ENCODE data around the gene LDLRAD4. TPM values are rescaled to one million over a fixed set of nuclear protein-coding genes. Genes with fewer than 3 reads are reported as not detected.

Gene LDLRAD4
- total and polyA plus RNA-seq, 2 donors (not counting 1 experiment from before 2014, with no cell fraction given), result 13.9 to 35.7 TPM

DNA sequence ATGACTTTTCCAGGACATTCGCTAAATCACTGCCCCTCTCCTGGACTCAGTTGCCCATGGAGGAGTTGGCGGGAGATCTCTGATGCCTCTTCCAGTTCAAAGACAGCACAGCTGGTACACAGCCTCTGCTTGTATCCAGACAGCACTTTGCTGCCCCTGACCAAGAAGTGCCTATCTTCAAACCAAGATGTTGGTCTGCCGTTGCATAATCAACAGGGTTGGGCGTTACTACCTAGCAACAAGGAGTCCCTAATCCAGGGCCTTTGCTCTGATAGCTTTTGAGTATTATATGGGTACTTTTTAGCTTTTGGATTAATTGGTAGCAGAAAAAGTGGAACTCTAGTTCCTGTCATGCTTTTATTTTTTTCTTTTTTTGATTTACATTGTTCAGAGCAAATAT lies 341.2 kb downstream of the LDLRAD4 start:
- ATAC-seq (ENCODE audit: low read depth), result no peak
- intact Hi-C loops (cut with micrococcal nuclease), result loop anchor here (10.0 kb wide), 2 partner anchors 425 to 675 kb away; partner anchors contain the start of gene PTPN2
- H3K27me3 ChIP-seq (replicated peaks in 1 of 4; ENCODE audit: control extremely low read depth in 1 of 4, control insufficient read depth in 3 of 4, insufficient read depth in 4 of 4, low read length in 3 of 4), result no peaks in the 10 kb centered on the region
- H3K36me3 ChIP-seq (replicated peaks in 1 of 2; ENCODE audit: control extremely low read depth in 1 of 2, control insufficient read depth in 1 of 2, extremely low read depth in 1 of 2, insufficient read depth in 2 of 2, low read length in 1 of 2), result no peaks in the 10 kb centered on the region
- peaks cover 22% of the 10 kb centered on the region for H3K79me2 ChIP-seq (ENCODE audit: control insufficient read depth, insufficient read depth, low read length)
- H3K27me3 Mint-ChIP-seq, result no peaks in the 10 kb centered on the region
- H3K4me3 ChIP-seq (ENCODE audit: control extremely low read depth in 1 of 5, extremely low read depth in 1 of 5, insufficient read depth in 1 of 5, low read depth in 2 of 5, low read length in 4 of 5), result no peak overlapping the region
- POLR2A ChIA-PET, result interaction anchor here (0.7 kb wide), 1 partner anchor 77 kb away, joined by 3 read pairs; no protein-coding TSS in a partner anchor
- H3K9me3 ChIP-seq (ENCODE audit: control extremely low read depth in 1 of 3, control insufficient read depth in 2 of 3, insufficient read depth in 1 of 3, low read length in 2 of 3), result no peaks in the 10 kb centered on the region
- H4K20me1 ChIP-seq (ENCODE audit: control insufficient read depth, insufficient read depth, low read length, poor library complexity, severe bottlenecking), result no peaks in the 10 kb centered on the region
- no peak overlapping the region for H3K27ac ChIP-seq (ENCODE audit: low read length in 2 of 2)
- no peak overlapping the region for H2AFZ ChIP-seq (ENCODE audit: insufficient read depth, low read depth, low read length, poor library complexity, severe bottlenecking)
- H3K4me1 Mint-ChIP-seq, result peaks cover 45% of the 10 kb centered on the region
- no peak for DNase-seq
- no peak overlapping the region for H3K9ac ChIP-seq (ENCODE audit: low read length)
- no peak overlapping the region for H3K4me3 Mint-ChIP-seq
- CTCF ChIA-PET, result interaction anchor here (1.0 to 9.5 kb wide), 11 partner anchors 8 to 253 kb away, joined by 3 to 344 read pairs (median 12); partner anchors contain the start of genes FAM210A and RNMT
- WGBS (ENCODE audit: insufficient coverage), result 82% methylated on average over 4 of the region's 4 CpGs
- TF ChIP-seq, protein P1, sequence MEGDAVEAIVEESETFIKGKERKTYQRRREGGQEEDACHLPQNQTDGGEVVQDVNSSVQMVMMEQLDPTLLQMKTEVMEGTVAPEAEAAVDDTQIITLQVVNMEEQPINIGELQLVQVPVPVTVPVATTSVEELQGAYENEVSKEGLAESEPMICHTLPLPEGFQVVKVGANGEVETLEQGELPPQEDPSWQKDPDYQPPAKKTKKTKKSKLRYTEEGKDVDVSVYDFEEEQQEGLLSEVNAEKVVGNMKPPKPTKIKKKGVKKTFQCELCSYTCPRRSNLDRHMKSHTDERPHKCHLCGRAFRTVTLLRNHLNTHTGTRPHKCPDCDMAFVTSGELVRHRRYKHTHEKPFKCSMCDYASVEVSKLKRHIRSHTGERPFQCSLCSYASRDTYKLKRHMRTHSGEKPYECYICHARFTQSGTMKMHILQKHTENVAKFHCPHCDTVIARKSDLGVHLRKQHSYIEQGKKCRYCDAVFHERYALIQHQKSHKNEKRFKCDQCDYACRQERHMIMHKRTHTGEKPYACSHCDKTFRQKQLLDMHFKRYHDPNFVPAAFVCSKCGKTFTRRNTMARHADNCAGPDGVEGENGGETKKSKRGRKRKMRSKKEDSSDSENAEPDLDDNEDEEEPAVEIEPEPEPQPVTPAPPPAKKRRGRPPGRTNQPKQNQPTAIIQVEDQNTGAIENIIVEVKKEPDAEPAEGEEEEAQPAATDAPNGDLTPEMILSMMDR (IDR thresholded peaks at IDR 0.05), result no peak
- TF ChIP-seq EZH2 (IDR thresholded peaks at IDR 0.05; ENCODE audit: borderline replicate concordance, insufficient read depth, low read depth, low read length, poor library complexity, severe bottlenecking), result no peak
- H3K4me1 ChIP-seq (ENCODE audit: control insufficient read depth in 2 of 2, insufficient read depth in 2 of 2, low read length in 2 of 2), result peaks cover 35 to 40% of the 10 kb centered on the region in 2 donors
- H3K4me2 ChIP-seq (replicated peaks; ENCODE audit: low read depth, low read length, poor library complexity, severe bottlenecking), result no peak overlapping the region
- H3K9me3 Mint-ChIP-seq (ENCODE audit: insufficient read depth), result no peaks in the 10 kb centered on the region
- no peak overlapping the region for H3K27ac Mint-ChIP-seq

- H3K9ac ChIP-seq (ENCODE audit: low read length), result no peak overlapping the region
- H3K27ac ChIP-seq (ENCODE audit: low read length in 2 of 2), result no peak overlapping the region
- ATAC-seq (ENCODE audit: low read depth) (no peak), DNase-seq (no peak)
- CTCF ChIA-PET, result interaction anchor here (0.9 to 9.5 kb wide), 9 partner anchors 11 to 401 kb away, joined by 3 to 344 read pairs (median 7); no protein-coding TSS in a partner anchor
- peaks cover 28% of the 10 kb centered on the region for H3K79me2 ChIP-seq (ENCODE audit: control insufficient read depth, insufficient read depth, low read length)
- Mint-ChIP-seq H3K27me3 (no peaks in the 10 kb centered on the region), H3K4me3 (no peak overlapping the region), H3K27ac (no peak overlapping the region), H3K9me3 (ENCODE audit: insufficient read depth) (no peaks in the 10 kb centered on the region), H3K4me1 (peaks cover 48% of the 10 kb centered on the region)
- TF ChIP-seq EZH2 (IDR thresholded peaks at IDR 0.05; ENCODE audit: borderline replicate concordance, insufficient read depth, low read depth, low read length, poor library complexity, severe bottlenecking), result no peak
- TF ChIP-seq, protein P1 (IDR thresholded peaks at IDR 0.05), result no peak
- intact Hi-C loops (cut with micrococcal nuclease), result loop anchor here (10.0 kb wide), 2 partner anchors 426 to 676 kb away; partner anchors contain the start of gene PTPN2
- H3K4me2 ChIP-seq (replicated peaks; ENCODE audit: low read depth, low read length, poor library complexity, severe bottlenecking), result no peak overlapping the region
- H3K4me3 ChIP-seq (ENCODE audit: control extremely low read depth in 1 of 5, extremely low read depth in 1 of 5, insufficient read depth in 1 of 5, low read depth in 2 of 5, low read length in 4 of 5), result no peak overlapping the region
- H3K9me3 ChIP-seq (ENCODE audit: control extremely low read depth in 1 of 3, control insufficient read depth in 2 of 3, insufficient read depth in 1 of 3, low read length in 2 of 3), result no peaks in the 10 kb centered on the region
- no peak overlapping the region for H2AFZ ChIP-seq (ENCODE audit: insufficient read depth, low read depth, low read length, poor library complexity, severe bottlenecking)
- no peaks in the 10 kb centered on the region for H4K20me1 ChIP-seq (ENCODE audit: control insufficient read depth, insufficient read depth, low read length, poor library complexity, severe bottlenecking)
- POLR2A ChIA-PET, result no interaction called here
- H3K4me1 ChIP-seq (ENCODE audit: control insufficient read depth in 2 of 2, insufficient read depth in 2 of 2, low read length in 2 of 2), result peaks cover 41 to 46% of the 10 kb centered on the region in 2 donors
- WGBS (ENCODE audit: insufficient coverage), result 91% methylated on average over 5 of the region's 5 CpGs
- no peaks in the 10 kb centered on the region for H3K36me3 ChIP-seq (replicated peaks in 1 of 2; ENCODE audit: control extremely low read depth in 1 of 2, control insufficient read depth in 1 of 2, extremely low read depth in 1 of 2, insufficient read depth in 2 of 2, low read length in 1 of 2)
- H3K27me3 ChIP-seq (replicated peaks in 1 of 4; ENCODE audit: control extremely low read depth in 1 of 4, control insufficient read depth in 3 of 4, insufficient read depth in 4 of 4, low read length in 3 of 4), result no peaks in the 10 kb centered on the region
Observed at GRCh38 chr18:13560306-13560705, 341.7 kb downstream of the LDLRAD4 start.
